ENCODE results near the gene KRTAP6-3.

Gene KRTAP6-3

DNA sequence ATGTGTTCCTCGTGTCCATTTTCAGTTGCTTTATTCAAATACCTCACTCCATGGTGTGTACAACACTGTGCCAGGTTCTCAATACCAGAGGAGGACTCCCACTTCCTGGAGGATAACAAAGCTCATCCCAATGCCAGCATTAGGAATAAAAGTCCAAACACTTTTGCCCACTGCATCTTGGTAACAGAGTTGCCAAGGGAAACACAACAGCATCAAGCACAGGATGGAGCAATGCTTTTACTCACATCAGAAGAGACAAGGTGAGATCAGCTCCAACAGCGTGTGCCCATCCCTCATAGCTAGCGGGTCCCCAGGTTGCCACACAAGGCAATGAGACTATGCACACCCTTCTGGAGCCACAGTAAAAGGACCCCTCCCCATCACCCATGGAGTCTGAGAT lies 31.1 kb downstream of the KRTAP6-3 start:
- Histone ChIP-seq H3K4me3 (ENCODE audit: low read depth, low read length) (no peak overlapping the region), H3K36me3 (ENCODE audit: insufficient read depth, low read length) (no peaks in the 10 kb centered on the region), H2AFZ (ENCODE audit: low read length, unreplicated experiment) (no peak overlapping the region), H3K79me2 (ENCODE audit: control insufficient read depth, insufficient read depth, low read length, unreplicated experiment) (no peaks in the 10 kb centered on the region), H3K4me1 (ENCODE audit: control insufficient read depth, insufficient read depth, low read length, unreplicated experiment) (no peaks in the 10 kb centered on the region), H3K27ac (ENCODE audit: low read depth, low read length) (no peak overlapping the region), H3K27me3 (ENCODE audit: insufficient read depth, low read length) (no peaks in the 10 kb centered on the region)

DNA sequence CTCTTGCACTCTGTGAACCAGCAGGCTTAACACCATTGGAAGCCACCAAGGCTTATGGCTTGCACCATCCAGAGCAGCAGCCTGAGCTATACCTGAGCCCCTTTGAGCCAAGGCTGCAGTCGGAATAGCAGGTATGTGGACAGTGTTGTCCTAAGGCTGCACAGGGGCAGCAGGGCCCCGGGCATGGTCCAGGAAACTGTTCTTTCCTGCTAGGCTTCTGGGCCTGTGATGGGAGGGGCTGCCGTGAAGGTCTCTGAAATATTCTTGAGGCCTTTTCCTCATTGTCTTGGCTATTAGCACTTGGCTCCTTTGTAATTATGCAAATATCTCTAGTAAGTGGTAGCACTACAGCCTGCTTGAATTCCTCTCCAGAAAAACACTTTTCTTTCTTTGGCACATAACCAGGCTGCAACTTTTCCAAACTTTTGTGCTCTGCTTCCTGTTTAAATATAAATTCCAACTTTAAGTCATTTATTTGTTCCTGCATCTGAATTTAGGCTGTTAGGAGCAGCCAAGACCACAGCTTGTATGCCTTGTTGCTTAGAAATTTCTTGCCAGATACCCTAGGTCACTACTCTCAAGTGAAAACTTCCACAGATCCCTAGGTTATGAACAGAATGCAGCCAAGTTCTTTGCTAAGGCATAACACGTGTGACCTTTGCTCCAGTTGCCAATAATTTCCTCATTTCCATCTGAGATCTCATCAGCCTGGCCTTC lies 33.4 kb downstream of the KRTAP6-3 start:
- no peak overlapping the region for H3K4me3 ChIP-seq (ENCODE audit: low read depth, low read length)
- H2AFZ ChIP-seq (ENCODE audit: low read length, unreplicated experiment): no peak overlapping the region
- no peak overlapping the region for H3K27ac ChIP-seq (ENCODE audit: low read depth, low read length)
- H3K4me1 ChIP-seq (ENCODE audit: control insufficient read depth, insufficient read depth, low read length, unreplicated experiment): no peaks in the 10 kb centered on the region
- H3K79me2 ChIP-seq (ENCODE audit: control insufficient read depth, insufficient read depth, low read length, unreplicated experiment): no peaks in the 10 kb centered on the region
- H3K27me3 ChIP-seq (ENCODE audit: insufficient read depth, low read length): no peaks in the 10 kb centered on the region
- no peaks in the 10 kb centered on the region for H3K36me3 ChIP-seq (ENCODE audit: insufficient read depth, low read length)

DNA sequence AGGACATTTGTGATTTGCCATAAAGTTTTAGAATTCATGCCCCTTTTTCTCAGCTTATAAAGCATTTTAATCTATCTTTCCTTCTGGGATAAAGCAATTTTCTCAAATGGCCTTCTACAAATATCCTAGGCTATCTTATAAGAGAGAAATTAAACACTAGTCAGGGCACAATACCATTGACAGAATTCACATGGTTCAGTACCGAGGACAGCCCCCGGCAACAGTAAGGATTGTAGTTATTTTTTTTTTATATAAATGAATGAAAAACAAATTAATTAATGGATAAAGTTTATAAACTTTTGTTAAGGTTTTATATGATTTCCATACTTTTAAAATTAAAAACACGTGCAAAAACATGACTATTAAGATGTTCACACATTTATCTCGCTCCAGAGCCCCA lies 35.9 kb downstream of the KRTAP6-3 start:
- Histone ChIP-seq H3K4me3 (ENCODE audit: low read depth, low read length) (no peak overlapping the region), H3K27ac (ENCODE audit: low read depth, low read length) (no peak overlapping the region), H3K27me3 (ENCODE audit: insufficient read depth, low read length) (no peaks in the 10 kb centered on the region), H3K36me3 (ENCODE audit: insufficient read depth, low read length) (no peaks in the 10 kb centered on the region), H3K79me2 (ENCODE audit: control insufficient read depth, insufficient read depth, low read length, unreplicated experiment) (no peaks in the 10 kb centered on the region), H3K4me1 (ENCODE audit: control insufficient read depth, insufficient read depth, low read length, unreplicated experiment) (no peaks in the 10 kb centered on the region), H2AFZ (ENCODE audit: low read length, unreplicated experiment) (no peak overlapping the region)

DNA sequence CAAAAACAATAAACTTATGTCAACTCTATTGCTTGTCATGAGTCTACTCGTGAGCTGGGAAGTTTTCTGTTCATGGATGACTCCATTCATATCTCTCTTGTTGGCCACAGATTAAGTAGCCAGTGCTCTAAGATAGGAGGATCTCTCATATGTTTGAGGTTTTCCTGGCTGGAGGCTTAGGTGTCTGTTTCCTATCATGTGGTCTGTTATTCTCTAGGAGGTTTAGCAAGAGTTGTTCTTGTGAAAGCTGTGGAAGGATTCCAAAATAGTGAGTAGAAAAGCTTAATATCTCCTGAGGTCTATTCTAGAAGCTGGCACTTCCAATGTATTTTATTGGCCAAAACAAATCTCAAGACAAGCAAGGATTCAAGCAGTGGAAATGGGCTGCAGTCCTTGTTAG lies 37.0 kb downstream of the KRTAP6-3 start:
- H2AFZ ChIP-seq (ENCODE audit: low read length, unreplicated experiment): no peak overlapping the region
- H3K79me2 ChIP-seq (ENCODE audit: control insufficient read depth, insufficient read depth, low read length, unreplicated experiment): no peaks in the 10 kb centered on the region
- no peak overlapping the region for H3K27ac ChIP-seq (ENCODE audit: low read depth, low read length)
- H3K36me3 ChIP-seq (ENCODE audit: insufficient read depth, low read length): no peaks in the 10 kb centered on the region
- H3K27me3 ChIP-seq (ENCODE audit: insufficient read depth, low read length): no peaks in the 10 kb centered on the region
- H3K4me1 ChIP-seq (ENCODE audit: control insufficient read depth, insufficient read depth, low read length, unreplicated experiment): no peaks in the 10 kb centered on the region
- H3K4me3 ChIP-seq (ENCODE audit: low read depth, low read length): no peak overlapping the region

DNA sequence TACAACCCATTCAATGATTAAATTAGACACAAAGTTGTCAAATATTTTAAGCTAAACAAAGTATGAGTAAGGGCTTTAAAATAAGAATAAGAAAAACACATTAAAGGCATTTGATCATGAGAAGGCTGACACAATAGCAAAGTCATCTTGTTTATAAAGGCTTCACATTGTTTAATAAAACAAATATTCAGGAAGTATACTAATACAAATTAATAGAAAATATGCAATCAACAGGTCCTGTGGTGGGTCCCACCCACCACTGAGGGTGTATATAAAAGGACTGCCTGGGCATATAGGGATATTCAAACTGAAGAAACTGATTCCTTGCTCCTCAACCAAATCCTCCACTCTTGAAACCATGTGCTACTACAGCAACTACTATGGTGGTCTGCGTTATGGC lies 42.7 kb downstream of the KRTAP6-3 start, which contains the start of gene KRTAP20-2:
TSS of gene KRTAP20-2 (plus strand) at position 301 of the 400 bp plus-strand sequence. CDS start at position 359, 58 bp downstream.
- Histone ChIP-seq H2AFZ (ENCODE audit: low read length, unreplicated experiment) (no peak within 1 kb of the TSS), H3K79me2 (ENCODE audit: control insufficient read depth, insufficient read depth, low read length, unreplicated experiment) (no peaks in the 10 kb centered on the region), H3K36me3 (ENCODE audit: insufficient read depth, low read length) (no peaks in the 10 kb centered on the region), H3K4me3 (ENCODE audit: low read depth, low read length) (no peak within 1 kb of the TSS), H3K27ac (ENCODE audit: low read depth, low read length) (no peak within 1 kb of the TSS), H3K4me1 (ENCODE audit: control insufficient read depth, insufficient read depth, low read length, unreplicated experiment) (no peaks in the 10 kb centered on the region), H3K27me3 (ENCODE audit: insufficient read depth, low read length) (no peaks in the 10 kb centered on the region)

DNA sequence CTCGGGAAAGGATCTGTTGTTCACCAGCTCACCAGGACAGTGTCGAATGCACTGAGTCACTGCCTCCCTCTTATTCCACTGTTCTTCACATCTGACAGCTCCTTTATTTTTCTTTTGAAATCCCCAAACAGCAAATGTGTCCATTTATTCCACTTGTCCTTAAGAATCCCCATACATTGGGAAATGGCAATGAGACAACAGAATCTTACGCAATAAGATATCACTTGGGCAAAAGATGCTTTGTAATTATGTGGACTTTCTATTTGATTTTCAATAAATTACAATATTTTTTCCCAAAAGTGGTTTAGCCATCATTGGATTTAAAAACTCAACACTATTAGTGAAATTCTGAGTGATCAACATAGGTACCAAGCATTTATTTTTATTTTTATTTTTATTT lies 46.4 kb downstream of the KRTAP6-3 start:
- no peak overlapping the region for H3K27ac ChIP-seq (ENCODE audit: low read depth, low read length)
- H3K4me3 ChIP-seq (ENCODE audit: low read depth, low read length): no peak overlapping the region
- no peaks in the 10 kb centered on the region for H3K27me3 ChIP-seq (ENCODE audit: insufficient read depth, low read length)
- no peaks in the 10 kb centered on the region for H3K79me2 ChIP-seq (ENCODE audit: control insufficient read depth, insufficient read depth, low read length, unreplicated experiment)
- no peaks in the 10 kb centered on the region for H3K4me1 ChIP-seq (ENCODE audit: control insufficient read depth, insufficient read depth, low read length, unreplicated experiment)
- H2AFZ ChIP-seq (ENCODE audit: low read length, unreplicated experiment): no peak overlapping the region
- H3K36me3 ChIP-seq (ENCODE audit: insufficient read depth, low read length): no peaks in the 10 kb centered on the region

DNA sequence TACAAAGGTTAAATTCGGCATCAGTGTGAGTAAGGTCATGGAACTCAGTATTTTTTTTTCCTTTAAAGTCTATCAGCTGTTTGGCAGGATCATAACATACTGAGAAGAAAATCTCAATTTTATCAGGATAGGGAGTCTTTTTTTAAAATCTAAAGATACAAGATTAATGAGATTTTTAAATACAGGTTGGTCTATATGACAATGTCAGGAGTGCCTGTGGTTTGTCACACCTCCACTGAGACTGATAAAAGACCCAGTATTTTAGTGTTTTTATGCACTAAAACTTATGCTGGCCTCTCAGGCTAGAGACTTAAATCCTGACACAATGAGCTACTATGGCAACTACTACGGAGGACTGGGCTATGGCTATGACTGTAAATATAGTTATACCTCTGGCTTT lies 50.3 kb downstream of the KRTAP6-3 start, which contains the start of gene KRTAP20-3:
TSS of gene KRTAP20-3 (plus strand) at position 301 of the 400 bp plus-strand sequence.
- H3K79me2 ChIP-seq (ENCODE audit: control insufficient read depth, insufficient read depth, low read length, unreplicated experiment): no peaks in the 10 kb centered on the region
- H3K4me1 ChIP-seq (ENCODE audit: control insufficient read depth, insufficient read depth, low read length, unreplicated experiment): no peaks in the 10 kb centered on the region
- H3K27me3 ChIP-seq (ENCODE audit: insufficient read depth, low read length): no peaks in the 10 kb centered on the region
- no peak within 1 kb of the TSS for H3K4me3 ChIP-seq (ENCODE audit: low read depth, low read length)
- H2AFZ ChIP-seq (ENCODE audit: low read length, unreplicated experiment): no peak within 1 kb of the TSS
- H3K27ac ChIP-seq (ENCODE audit: low read depth, low read length): no peak within 1 kb of the TSS
- no peaks in the 10 kb centered on the region for H3K36me3 ChIP-seq (ENCODE audit: insufficient read depth, low read length)
